GM12878 (cell line): ENCODE data around the gene NXN. TPM values are rescaled to one million over a fixed set of nuclear protein-coding genes. Genes with fewer than 3 reads are reported as not detected.

ENCODE experiments used
- ATAC-seq: fragments of 200-7000 bp; cut with Tn5 transposase; 3 replicates; pipeline ENCODE4 v1.9.1; 2020; ENCODE audit warnings: mild to moderate bottlenecking, moderate library complexity
- BruUV-seq: library from RNA; stranded (reverse); fragments of 400-500 nt; replicated peaks from 2 replicates; lab custom pipeline; 2021; lab: Mats Ljungman, UMichigan
- CTCF ChIA-PET: fragments of 300-600 bp; sonication (Branson Sonifier 250); formaldehyde crosslinking; extraction: SDS; loops from one replicate; lab custom pipeline; 2021; ENCODE audit warnings: inconsistent platforms; lab: Yijun Ruan, JAX
- POLR2A ChIA-PET: fragments of 350-600 bp; formaldehyde crosslinking; extraction: SDS; loops from one replicate; lab custom pipeline; 2021; ENCODE audit warnings: inconsistent platforms; lab: Charles Lee
- RAD21 ChIA-PET: fragments of 300-600 bp; sonication (Branson Sonifier 250); formaldehyde crosslinking; loops from one replicate; lab custom pipeline; 2023; ENCODE audit warnings: antibody characterized with exemption; ENCODE audit not compliant: unreplicated experiment; lab: Charles Lee
- SMC1A ChIA-PET: fragments of 300-600 bp; sonication (Branson Sonifier 250); formaldehyde crosslinking; loops from one replicate; lab custom pipeline; 2023; ENCODE audit not compliant: unreplicated experiment, uncharacterized antibody; lab: Charles Lee
- DNase-seq: peaks from one replicate; pipeline ENCODE4 v3.0.0-alpha.2; 2011; ENCODE audit warnings: low read depth, low spot score
- FAIRE-seq: peaks from 3 replicates; lab custom pipeline; 2011; peaks lifted over from hg19 to GRCh38; lab: Jason Lieb, UNC
- H2AFZ ChIP-seq: 2 replicates; pipeline ENCODE4 v1.6.0; 2011; ENCODE audit warnings: low read depth, low read length, control low read depth; ENCODE audit not compliant: control insufficient read depth
- H3K27ac ChIP-seq: 2 replicates; pipeline ENCODE4 v1.5.1; 2011; ENCODE audit warnings: control low read depth; ENCODE audit not compliant: control insufficient read depth, insufficient read depth
- H3K27me3 ChIP-seq, 2 experiments: replicated peaks in 1 of 2; 2 replicates each; pipeline versions ENCODE4 v1.6.0 to v1.6.1; 2011; ENCODE audit warnings: low read length in 1 of 2; ENCODE audit not compliant: control insufficient read depth in 2 of 2, insufficient read depth in 2 of 2
- H3K36me3 ChIP-seq, 2 experiments: 2 replicates each; pipeline ENCODE4 v1.5.1; 2011; ENCODE audit warnings: low read length in 1 of 2; ENCODE audit not compliant: control insufficient read depth in 2 of 2, insufficient read depth in 2 of 2
- H3K4me1 ChIP-seq: 2 replicates; pipeline ENCODE4 v1.6.1; 2011; ENCODE audit warnings: mild to moderate bottlenecking, low read length, moderate library complexity, mixed read lengths; ENCODE audit not compliant: control insufficient read depth, insufficient read depth
- H3K4me2 ChIP-seq: 2 replicates; pipeline ENCODE4 v1.6.0; 2011; ENCODE audit warnings: control low read depth; ENCODE audit not compliant: control insufficient read depth, insufficient read depth
- H3K4me3 ChIP-seq: fragments of 200-600 bp; sonication (generic); 2 replicates; pipeline ENCODE4 v1.5.1; 2016
- H3K79me2 ChIP-seq: 2 replicates; pipeline ENCODE4 v1.6.0; 2011; ENCODE audit warnings: low read length; ENCODE audit not compliant: control insufficient read depth, insufficient read depth
- H3K9ac ChIP-seq: 2 replicates; pipeline ENCODE4 v1.8.0; 2011; ENCODE audit warnings: low read length, control low read depth, mixed read lengths; ENCODE audit not compliant: control insufficient read depth, insufficient read depth
- H3K9me3 ChIP-seq: replicated peaks from 3 replicates; pipeline ENCODE4 v1.5.1; 2011; ENCODE audit warnings: mild to moderate bottlenecking, low read length; ENCODE audit not compliant: control insufficient read depth, insufficient read depth
- H4K20me1 ChIP-seq: 2 replicates; pipeline ENCODE4 v1.6.0; 2011; ENCODE audit not compliant: control insufficient read depth, insufficient read depth
- BACH1 ChIP-seq: fragments of 450-650 bp; IDR thresholded peaks from 2 replicates; pipeline ENCODE4 v1.6.1; 2017; ENCODE audit warnings: mild to moderate bottlenecking, borderline replicate concordance
- BHLHE40 ChIP-seq, 2 experiments: fragments of 450-650 bp in 1 of 2; IDR thresholded peaks; 2 replicates each; pipeline ENCODE4 v1.6.1; 2011 to 2017; ENCODE audit warnings: low read depth in 2 of 2, borderline replicate concordance in 1 of 2, improper control_type of control experiment in 1 of 2, low read length in 1 of 2, mild to moderate bottlenecking in 1 of 2
- BRCA1 ChIP-seq: IDR thresholded peaks from 2 replicates; pipeline ENCODE4 v1.6.1; 2011; ENCODE audit warnings: low read depth, low read length, improper control_type of control experiment
- FOS ChIP-seq: IDR thresholded peaks from 3 replicates; pipeline ENCODE4 v1.6.1; 2011; ENCODE audit warnings: borderline replicate concordance; ENCODE audit not compliant: insufficient read length; ENCODE audit errors: extremely low read depth
- FOXK2 ChIP-seq: fragments of 450-650 bp; IDR thresholded peaks from 2 replicates; pipeline ENCODE4 v1.6.1; 2017; ENCODE audit warnings: mild to moderate bottlenecking, moderate library complexity
- IRF5 ChIP-seq: fragments of 450-650 bp; IDR thresholded peaks from 2 replicates; pipeline ENCODE4 v1.6.1; 2017; ENCODE audit warnings: borderline replicate concordance
- JUNB ChIP-seq: IDR thresholded peaks from 2 replicates; pipeline ENCODE4 v1.6.1; 2016; ENCODE audit warnings: antibody characterized with exemption, mild to moderate bottlenecking
- MYB ChIP-seq: fragments of 150-350 bp; IDR thresholded peaks from 2 replicates; pipeline ENCODE4 v1.6.1; 2014; ENCODE audit warnings: mild to moderate bottlenecking, low read depth, low read length, borderline replicate concordance
- NFXL1 ChIP-seq: fragments of 450-650 bp; IDR thresholded peaks from 2 replicates; pipeline ENCODE4 v1.6.1; 2017; ENCODE audit warnings: antibody characterized with exemption, mild to moderate bottlenecking, borderline replicate concordance
- PAX5 ChIP-seq: IDR thresholded peaks from 2 replicates; pipeline ENCODE4 v1.6.1; 2011; ENCODE audit warnings: low read depth, low read length, borderline replicate concordance
- PML ChIP-seq: IDR thresholded peaks from 2 replicates; pipeline ENCODE4 v1.6.1; 2012; ENCODE audit warnings: low read length, inconsistent platforms
- POLR2AphosphoS5 ChIP-seq: IDR thresholded peaks from 2 replicates; pipeline ENCODE4 v1.6.1; 2011; ENCODE audit warnings: mild to moderate bottlenecking, low read length, inconsistent platforms
- SMAD5 ChIP-seq: IDR thresholded peaks from 2 replicates; pipeline ENCODE4 v1.6.1; 2016; ENCODE audit warnings: antibody characterized with exemption, low read depth
- SP1 ChIP-seq: IDR thresholded peaks from one replicate; pipeline ENCODE4 v1.6.1; 2011; ENCODE audit warnings: low read depth, low read length
- TAF1 ChIP-seq: IDR thresholded peaks from 2 replicates; pipeline ENCODE4 v1.6.1; 2011; ENCODE audit warnings: mild to moderate bottlenecking, low read depth, low read length, borderline replicate concordance
- ZSCAN29 ChIP-seq: fragments of 450-650 bp; IDR thresholded peaks from 2 replicates; pipeline ENCODE4 v1.6.1; 2017; ENCODE audit warnings: mild to moderate bottlenecking, moderate library complexity
- WGBS: methylation state at CpG from one replicate; pipeline ENCODE4 v1.1.6; 2016; ENCODE audit warnings: low lambda C conversion rate; ENCODE audit not compliant: insufficient replicate concordance, insufficient coverage; ENCODE audit errors: missing lambda C conversion rate; 5-methylcytosine and 5-hydroxymethylcytosine counted together
- in situ Hi-C: fragments of 300-500 bp; cut with MboI; formaldehyde crosslinking; loops from 9 replicates; pipeline ENCODE4 v1.14.3; 2018; ENCODE audit warnings: mixed read lengths
- intact Hi-C: fragments of 100-400 bp; cut with micrococcal nuclease; formaldehyde crosslinking; loops from one replicate; pipeline ENCODE4 v1.14.2; 2022; ENCODE audit not compliant: unreplicated experiment
- polyA plus RNA-seq, 11 experiments: library from polyadenylated mRNA; depleted of rRNA in 4 of 11; unstranded in 6 of 11; stranded (reverse) in 5 of 11; fragments of >200 nt; fragmentation: Nextera tagmentation in 4 of 11; fragmentation: Illumina TruSeq in 1 of 11; extraction: Ambion mirVana in 4 of 11; extraction: Trizol in 1 of 11; gene quantifications; 1 replicate in 1 of 11; 2 replicates in 10 of 11; pipeline versions ENCODE4 v1.2.1 to v1.2.3, GENCODE V29; 2011 to 2016; ENCODE audit warnings: inconsistent platforms in 2 of 11, missing spikeins in 2 of 11, low read depth in 1 of 11
- total RNA-seq, 4 experiments: library from RNA; depleted of rRNA in 3 of 4; stranded (reverse); fragments of >200 nt in 3 of 4; fragmentation: Illumina TruSeq in 1 of 4; extraction: Trizol in 1 of 4; gene quantifications; 2 replicates each; pipeline versions ENCODE4 v1.2.1 to v1.2.3, GENCODE V29; 2013 to 2021

The NXN gene
- total and polyA plus RNA-seq, 10 of the 15 experiments (the other 5 are each of a cell fraction or from before 2014, with no cell fraction given) = 0.04 to 1.2 (median 0.30) TPM

- intact Hi-C loops = no loop called here
- FAIRE-seq (no peak), DNase-seq (no peak)
- Histone ChIP-seq H3K4me1 (no peaks in the 10 kb centered on the region), H3K36me3 (no peaks in the 10 kb centered on the region), H3K9me3 (no peaks in the 10 kb centered on the region), H3K27me3 (no peaks in the 10 kb centered on the region), H3K4me2 (no peak overlapping the region), H3K79me2 (no peaks in the 10 kb centered on the region), H4K20me1 (no peaks in the 10 kb centered on the region)
- SMC1A ChIA-PET = interaction anchor here (0.6 kb wide), 1 partner anchor 1268 kb away, joined by 4 read pairs; no protein-coding TSS in a partner anchor
- WGBS = 42% methylated on average over 9 of the region's 9 CpGs
- in situ Hi-C loops = no loop called here
- POLR2A ChIA-PET = interaction anchor here (1.0 kb wide), 1 partner anchor 13 kb away, joined by 3 read pairs; no protein-coding TSS in a partner anchor
- BruUV-seq = no TSS peak
- TF ChIP-seq FOS (no peak), BRCA1 (no peak), POLR2AphosphoS5 (no peak), TAF1 (no peak), NFXL1 (no peak), BHLHE40 (IDR thresholded peaks at IDR 0.05; ENCODE audit: borderline replicate concordance in 1 of 2, low read depth in 2 of 2, low read length in 1 of 2) (no peak), PML (no peak), MYB (no peak), PAX5 (no peak), ZSCAN29 (no peak), SP1 (no peak), FOXK2 (no peak), SMAD5 (no peak), JUNB (no peak), IRF5 (no peak), BACH1 (no peak)
- TF ChIP-seq, all 136 proteins: peak for 0
- Histone ChIP-seq H3K9ac (no peak overlapping the region), H3K4me3 (no peak overlapping the region), H3K27ac (no peak overlapping the region), H2AFZ (no peak overlapping the region)
- CTCF ChIA-PET = no interaction called here
- RAD21 ChIA-PET = no interaction called here
- no peak for ATAC-seq
These were observed 49.3 kb downstream of the NXN start for GRCh38 chr17:930258-930657.
